ENCODE results near the gene IL10.

IL10 gene

DNA sequence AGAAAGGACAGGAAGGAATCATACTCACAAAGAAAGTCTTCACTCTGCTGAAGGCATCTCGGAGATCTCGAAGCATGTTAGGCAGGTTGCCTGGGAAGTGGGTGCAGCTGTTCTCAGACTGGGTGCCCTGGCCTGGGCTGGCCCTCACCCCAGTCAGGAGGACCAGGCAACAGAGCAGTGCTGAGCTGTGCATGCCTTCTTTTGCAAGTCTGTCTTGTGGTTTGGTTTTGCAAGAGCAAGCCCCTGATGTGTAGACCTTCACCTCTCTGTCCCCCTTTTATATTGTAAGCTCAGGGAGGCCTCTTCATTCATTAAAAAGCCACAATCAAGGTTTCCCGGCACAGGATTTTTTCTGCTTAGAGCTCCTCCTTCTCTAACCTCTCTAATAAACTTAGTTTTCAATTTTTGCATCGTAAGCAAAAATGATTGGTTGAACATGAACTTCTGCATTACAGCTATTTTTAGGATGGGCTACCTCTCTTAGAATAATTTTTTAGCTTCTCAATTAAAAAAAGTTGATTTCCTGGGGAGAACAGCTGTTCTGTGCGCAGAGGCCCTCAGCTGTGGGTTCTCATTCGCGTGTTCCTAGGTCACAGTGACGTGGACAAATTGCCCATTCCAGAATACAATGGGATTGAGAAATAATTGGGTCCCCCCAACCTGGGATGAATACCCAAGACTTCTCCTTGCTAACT lies at the start of gene IL10:
Gene IL10, minus strand, starts transcription at position 252 of the 695 bp plus-strand sequence. Its CDS starts 59 bp downstream, at position 193.
- no peak for DNase-seq

DNA sequence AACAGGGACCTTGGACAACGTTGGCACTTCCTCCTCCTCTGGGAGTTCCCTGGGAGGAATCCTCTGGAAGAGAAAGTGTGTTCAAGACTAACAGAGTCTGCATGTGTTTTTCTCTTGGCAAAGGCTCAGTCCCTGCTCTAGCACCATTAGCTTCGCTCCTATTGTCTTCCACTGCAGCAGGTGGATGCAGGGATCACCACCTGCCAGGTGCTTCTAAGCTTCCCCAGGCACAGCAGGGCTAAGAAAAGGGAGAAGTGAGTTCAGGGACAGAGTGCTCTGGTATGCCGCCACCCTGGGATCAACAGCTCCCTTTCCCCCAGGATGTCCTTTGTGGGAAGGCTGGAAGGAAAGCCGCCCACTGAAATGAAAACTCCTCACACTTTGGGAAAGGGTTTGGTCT lies 49.2 kb upstream of the IL10 start:
- DNase-seq, result no peak

DNA sequence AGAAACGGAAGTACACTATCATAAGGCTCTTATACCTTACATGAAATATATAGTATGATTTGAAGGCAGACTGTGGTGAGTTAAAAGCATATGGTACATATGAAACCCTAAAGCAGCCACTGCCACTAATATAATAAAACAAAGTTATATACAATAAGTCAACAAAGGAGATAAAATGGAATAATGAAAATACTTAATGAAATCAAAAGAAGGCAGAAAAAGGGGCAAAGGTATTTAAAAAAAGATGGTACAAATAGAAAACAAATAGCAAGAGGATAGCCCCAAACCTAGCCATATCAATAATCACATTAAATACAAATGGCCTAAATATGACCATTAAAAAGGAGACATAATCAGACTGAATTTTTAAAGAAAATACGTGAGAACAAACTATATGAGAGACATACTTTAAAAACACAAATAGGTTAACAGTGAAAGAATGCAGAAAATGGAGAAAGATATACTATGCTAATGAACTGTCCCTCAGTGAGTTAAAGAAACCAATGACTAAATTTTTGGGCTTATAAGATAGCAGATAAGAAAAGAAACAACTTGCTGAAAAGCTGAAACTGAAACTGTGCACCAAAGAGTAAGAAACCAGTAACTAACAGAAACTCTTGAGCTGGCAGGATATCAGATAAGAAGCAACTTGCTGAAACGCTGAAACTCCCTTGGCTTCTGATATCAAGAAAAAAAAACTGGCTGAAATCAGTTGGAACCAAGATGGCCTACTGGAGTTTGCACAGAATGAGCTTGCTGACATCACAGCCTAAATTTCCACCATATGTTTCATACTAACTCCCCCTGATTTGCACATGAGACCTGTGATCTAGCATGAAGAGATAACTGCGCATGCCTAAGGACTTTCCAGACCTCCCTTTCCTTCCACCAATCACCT lies 44.3 kb upstream of the IL10 start:
- DNase-seq, result peak; percentile 48

DNA sequence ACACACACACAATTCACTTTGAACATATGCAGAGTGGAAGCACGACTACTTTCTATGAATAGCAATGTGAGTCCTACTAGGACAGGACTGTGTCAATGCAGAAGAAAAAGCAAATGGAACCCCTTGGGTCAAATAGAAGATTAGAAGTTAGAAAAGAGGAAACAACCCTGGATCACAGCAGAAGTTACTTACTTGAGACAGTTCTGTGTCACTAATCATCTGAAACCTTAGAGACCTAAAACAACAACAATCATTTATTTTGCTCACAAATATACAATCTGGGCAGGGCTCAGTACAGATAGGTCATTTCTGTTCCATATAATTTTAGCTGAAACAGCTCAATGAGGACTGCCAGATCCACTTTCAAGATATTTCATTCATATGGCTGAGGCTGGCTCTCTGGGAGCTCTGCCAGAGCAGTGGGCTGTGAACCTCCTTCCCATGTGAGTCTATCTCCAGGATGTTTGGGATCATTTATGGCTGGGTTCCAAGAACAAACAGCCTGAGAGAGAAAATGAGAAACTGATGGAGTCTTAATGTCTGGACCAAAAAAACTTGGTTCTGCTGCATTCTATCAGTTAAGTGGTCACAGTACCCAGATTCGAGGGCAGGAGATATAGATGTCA lies 42.5 kb upstream of the IL10 start:
- DNase-seq, result no peak

DNA sequence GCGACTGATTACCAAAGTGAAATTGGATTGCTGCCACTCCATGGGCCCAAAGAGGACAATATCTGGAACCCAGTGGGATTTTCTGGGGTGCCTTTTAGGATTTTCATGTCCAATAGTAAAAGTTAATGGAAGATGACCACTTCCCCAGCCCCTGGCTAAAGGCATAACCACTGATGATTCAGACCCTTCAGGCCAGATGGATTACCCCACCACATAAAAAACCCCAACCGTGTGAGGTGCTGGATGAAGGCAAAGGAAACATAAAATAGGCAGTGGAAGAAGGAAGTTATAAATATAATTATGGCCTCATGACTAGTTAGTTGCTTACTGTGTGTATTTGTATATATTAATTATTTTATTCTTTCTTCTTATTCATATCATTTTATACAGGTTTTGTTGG lies 40.2 kb upstream of the IL10 start:
- DNase-seq, result no peak

DNA sequence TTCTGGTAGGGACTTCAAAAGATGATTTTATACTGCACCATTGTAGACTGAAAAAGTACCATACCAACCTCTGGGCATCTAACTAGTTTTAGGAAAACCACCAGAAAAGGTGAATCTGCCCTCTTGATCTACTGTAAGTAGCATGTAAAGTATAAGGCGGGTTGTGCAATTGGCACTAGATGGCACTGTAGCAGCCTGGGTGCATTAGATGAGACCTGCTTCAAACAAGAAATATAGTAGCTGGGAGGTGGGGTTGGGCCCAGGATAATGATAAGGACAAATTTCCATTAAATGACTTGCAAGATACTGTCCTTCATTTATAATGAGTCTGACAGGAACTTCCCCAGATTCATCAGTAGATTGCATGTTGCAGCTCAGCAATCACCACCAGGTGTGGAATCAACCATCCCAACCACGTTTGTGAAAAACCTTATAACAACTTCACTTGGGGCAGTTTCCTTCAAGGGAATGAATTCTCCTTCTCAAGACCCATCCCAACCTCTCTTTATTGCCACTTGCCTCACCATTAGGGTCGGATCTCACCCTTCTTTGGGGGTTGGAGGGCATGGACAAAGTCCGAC lies 37.3 kb upstream of the IL10 start:
- DNase-seq, result peak; percentile 45

DNA sequence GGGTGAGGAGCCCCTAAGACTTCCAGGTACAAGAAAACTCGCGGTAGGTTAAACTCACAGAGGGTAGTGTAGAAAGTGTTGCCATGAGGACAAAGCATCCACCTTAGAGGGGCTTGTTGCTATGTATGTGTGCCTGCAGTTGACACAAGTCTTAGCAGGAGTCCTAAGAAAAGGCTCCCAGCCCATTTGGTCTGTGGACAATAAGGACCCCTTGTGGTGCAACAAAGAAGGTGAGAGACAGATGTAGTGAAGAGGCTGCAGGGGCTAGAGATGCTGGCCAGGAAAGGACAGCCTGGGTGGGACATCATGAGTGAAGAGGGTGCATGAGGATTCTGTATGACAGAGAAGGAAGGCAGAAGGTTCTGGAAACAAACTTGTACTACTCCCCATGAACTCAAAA lies 36.3 kb upstream of the IL10 start:
- DNase-seq, result peak; percentile 37

DNA sequence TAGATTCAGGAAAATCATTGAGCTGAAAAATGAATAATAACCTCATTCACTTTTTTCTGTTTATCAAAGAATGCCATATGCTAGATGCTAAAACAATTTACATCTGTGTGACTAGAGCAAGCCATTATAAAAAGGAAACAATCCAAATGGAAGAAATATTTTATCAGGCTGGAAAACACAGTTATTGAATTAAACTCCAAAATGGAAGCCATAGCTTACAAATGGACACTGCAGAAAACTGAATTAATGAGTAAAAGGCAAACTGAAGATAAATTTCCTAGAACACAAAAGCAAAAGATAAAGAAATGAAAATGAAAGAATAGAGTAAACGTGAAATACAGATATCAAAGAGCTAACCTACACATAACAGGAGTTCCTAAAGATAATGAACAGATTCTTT lies 33.1 kb upstream of the IL10 start:
- DNase-seq, result no peak

DNA sequence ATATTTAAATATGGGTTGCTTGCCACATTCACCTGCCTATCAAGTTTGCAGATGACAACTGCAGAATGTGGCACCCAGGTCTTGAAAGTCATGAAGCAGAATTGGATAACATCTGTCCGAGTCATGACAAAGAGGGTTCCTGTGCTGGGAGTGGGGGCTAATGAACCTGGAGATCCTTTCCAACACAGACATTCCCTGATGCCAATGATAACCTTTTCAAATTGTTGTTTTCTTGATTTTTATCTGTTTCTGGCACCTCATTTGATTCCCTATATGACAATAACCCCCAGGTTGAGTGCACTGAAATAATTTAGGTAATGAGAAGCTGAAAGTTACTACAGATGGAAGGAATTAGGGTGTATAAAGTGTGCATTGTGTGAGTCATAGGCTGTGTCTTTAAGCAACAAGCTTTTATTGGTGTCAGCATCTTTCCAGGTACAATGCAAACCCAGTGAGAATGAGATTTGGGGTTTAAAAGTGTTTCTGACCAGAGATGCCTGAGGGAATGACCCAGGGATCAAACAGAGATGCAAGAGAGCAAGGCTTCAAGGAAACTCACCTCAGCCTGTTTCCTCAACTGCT lies 32.0 kb upstream of the IL10 start:
- no peak for DNase-seq

DNA sequence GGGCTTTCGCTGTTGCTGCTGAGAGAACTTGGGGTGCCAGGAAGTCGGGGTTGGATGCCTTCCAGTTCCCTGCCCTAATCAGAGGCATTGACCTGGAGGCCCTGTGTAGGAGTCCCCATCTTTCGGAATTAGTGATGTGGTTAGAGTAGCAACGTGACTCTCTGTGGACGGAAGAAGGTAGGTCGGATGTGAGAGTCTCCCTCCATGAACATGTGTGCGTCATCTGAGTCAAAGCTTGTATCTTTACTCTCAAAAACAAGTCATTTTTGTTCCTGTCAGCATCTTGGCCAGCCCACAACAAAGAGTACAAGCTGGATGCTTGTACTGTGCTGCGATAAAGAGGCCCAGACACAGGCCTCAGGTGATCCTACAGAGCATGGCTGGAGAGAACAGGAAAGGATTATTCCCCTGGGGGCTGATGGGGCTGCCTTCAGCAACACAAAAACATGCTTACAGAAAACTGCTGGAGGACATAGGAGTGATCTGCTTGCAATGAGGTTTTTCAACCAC lies 31.0 kb upstream of the IL10 start:
- DNase-seq, result peak; percentile 83

DNA sequence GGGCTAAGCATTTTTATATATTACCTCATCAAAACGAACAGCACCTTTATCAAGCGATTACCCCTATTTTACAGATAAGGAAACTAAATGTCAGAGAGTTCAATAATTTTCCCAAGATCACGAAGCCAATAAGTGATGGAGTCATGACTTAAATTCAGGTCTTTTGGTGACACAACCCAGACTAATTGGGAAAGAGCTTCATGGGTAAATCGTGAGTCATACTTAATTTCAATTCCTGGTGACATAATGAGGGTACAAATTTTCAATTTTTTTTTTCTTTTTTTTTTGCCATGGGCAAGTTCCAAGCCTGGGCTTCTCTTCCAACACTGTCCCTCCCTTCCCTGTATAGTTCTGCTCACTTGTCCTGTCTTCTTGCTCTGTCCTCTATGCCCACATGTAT lies 30.1 kb upstream of the IL10 start:
- no peak for DNase-seq

DNA sequence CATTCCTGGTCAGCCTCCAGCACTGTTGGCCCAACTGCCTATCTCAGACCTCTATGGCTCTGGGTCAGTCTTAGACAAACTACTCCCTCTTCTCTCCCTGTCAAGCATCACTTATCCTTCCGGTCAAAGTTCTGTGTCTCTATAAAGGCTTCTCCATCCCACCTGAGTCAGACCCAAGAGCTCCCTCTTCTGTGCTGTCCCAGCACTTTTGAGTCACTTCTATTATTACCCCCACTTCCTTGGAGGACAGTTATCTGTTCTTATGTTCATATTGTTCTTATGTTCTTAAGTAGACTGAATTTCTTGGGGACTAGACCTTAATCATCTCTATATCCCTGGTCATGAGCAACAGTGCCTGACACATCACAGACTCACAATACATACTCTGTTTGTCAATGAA lies 29.2 kb upstream of the IL10 start:
- no peak for DNase-seq

DNA sequence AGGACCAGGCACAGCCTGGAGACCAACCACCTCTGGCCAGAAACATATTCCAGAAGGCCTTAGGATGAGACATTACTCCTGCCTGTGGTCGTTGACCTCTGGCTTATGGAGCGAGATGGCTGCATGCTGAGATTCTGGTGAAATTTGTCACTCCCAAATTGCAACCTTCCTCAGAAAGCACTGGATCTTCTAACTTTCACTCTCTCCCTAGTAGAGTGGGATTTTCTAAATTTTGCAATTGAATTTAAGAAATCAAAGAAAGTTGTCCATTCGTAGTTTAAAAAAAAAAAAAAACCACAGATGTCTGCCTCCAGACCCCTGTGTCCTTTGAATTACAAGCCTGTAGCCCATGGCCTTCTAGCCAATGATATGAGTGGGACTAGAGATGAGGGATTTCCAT lies 28.6 kb upstream of the IL10 start:
- no peak for DNase-seq

DNA sequence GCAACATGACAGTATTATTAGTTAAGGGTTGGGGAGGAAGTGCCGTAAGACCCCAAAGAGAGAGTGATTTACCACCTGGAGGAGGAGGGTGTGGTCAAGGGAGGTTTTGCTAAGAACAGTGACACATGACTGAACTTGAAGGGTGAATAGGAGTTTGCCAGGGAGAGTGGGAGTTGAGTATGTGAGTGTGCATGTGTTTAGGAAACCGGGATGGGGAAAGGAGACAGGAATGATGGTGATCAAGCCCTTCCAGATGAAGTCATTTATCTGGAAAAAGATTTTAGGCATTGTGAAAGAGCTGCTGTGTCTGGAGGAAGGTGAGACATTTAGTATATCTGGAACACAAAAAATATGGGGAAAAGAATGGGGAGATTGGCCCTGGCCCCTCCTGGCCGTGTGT lies 28.1 kb upstream of the IL10 start:
- no peak for DNase-seq

DNA sequence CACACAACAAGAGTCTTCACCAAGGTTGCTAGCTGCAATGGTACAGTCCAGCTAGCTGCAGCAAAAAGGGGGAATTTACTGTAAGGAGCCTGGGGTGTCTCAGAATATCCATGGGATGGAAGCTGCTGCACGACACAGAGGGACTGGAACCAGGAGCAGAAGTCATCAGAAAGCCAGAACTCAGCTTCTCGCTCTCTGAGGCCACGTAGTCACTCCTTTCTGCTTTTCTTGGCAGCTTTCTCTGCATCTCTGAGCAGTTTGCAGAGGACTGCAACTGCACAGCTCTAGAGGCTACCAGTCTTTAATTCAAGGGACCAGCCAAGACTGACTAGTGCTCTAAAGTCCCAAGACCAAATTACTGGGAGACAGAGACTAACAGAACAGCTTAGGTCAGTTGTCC lies 27.0 kb upstream of the IL10 start:
- DNase-seq, result no peak

DNA sequence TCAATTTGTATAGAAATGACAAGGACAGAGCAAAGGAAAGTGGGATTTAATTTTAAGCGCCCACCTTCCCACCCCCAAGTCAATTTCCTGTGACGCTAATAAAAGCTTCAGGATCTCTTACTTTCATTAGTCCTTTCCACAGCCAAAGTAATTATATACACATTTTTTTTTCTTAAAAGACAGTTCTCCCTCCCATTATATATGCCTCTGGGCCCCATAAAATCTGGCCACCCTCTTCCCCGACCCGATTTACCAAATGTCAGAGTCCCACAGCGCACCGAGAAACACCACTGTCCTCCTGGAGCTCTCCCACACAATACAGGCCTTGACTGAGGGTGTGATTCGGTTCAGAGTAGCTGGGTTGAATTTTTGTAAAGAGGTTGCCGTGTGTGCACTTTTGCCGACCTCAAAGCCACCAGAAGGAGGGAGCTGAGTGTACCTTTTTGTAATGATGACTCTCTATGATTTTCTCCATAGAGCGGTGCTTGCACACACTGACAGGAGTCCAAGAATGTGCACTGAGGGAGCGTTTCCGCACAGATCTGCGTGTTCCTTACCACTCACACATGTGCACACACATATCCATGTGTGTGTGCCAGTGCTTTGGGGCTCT lies 26.2 kb upstream of the IL10 start:
- peak; percentile 40 for DNase-seq

DNA sequence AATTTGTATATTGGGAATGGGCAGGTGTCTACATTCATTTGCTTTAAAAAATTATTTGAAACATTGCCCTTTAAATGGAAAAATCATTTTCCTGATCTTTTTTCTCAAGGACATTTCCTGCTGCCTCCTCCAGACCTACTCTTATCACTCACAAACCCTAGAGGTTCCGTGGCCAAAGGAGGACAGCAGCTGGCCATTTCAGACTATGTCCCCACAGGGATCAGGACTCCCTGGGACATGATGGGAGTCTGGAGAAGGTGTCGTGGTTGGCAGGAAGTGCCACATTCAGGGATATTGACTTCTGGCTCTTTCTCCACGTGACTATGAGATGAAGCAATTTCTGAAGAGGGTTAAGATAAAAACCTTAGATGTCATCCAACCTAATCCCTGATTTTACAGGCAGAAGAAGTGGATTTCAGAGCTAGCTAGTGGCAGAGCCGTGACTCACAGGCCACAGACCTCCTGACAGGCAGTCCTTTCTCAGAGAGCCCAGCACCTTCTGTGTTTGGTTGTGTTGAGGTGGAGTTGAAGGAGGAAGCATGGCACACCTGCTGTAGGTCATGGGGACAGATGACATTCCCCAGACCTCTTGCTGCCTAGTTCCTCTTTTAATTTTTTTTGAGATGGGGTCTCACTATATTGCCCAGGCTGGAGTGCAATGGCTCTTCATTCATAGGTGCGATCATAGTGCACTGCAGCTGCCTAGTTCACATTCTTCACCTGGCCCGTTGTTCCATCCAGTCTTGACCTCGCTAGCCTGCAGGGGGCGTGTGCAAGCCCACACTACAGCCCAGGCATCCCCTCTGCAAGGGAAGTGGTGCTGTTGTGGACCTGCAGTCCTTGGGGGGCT lies 25.5 kb upstream of the IL10 start:
- DNase-seq, result peak; percentile 38

DNA sequence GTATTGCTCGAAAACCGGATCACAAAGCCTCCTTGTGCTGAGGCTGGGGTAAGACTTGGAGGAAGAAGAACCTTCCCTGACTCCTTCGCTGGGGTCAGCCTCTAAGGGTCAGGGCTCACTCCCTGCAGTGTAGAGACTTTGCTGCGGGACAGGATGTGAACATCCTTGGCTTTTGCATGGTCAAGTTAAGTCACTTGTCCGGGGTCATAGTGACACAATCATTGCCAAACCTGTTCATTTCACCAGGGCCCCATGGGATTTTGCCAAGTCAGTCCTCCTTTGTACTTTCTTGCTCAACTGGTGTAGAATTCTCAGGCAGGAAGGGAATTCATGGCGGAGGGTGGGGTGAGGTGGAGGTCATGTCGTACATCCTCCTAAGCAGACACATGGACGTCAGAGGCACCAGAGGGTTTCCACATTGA lies 24.7 kb upstream of the IL10 start:
- no peak for DNase-seq

DNA sequence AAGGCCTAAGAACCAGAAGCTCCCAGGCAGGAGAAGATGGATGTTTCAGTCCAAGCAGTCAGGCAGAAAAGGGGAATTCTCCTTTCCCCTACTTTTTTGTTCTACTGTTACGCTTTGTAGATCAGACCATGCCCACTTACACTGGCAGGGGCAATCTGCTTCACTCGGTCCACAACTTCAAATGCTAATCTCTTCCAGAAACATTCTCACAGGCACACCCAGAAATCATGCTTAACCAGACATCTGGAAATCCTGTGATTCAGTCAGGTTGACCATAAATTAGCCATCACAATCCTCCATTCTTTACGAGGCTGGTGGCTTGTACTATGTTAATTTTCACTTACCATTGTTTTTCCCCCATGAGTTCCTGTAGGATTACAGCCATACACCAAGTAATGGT lies 23.8 kb upstream of the IL10 start:
- DNase-seq, result no peak

DNA sequence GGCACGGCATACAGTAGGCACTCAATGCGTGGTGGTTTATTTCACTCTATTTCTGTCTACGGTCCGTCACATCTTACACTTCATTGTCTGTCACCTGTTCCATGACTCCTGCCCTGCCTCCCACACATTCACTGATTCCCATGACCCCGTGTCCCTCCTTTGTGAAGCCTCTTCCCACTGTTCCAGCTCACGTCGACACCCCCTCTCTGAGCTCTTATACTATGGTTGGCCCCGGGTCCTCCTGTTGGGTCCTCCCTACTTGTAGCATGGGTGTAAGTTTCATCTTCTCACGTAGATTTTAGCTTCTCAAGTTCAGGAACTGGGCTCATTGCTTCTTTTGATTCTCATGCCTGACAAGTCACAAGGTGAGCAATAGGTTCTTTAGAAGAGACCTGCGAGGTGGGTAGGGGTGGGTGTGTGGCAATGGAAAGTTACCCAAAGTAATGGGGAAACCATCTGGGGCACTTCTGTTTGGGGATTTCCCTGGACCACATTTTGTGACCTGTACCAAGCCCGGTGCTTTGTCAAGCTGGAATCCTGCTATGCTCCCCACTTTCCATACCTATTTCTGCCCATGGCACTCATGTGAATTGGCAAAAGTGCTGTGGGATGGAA lies 22.1 kb upstream of the IL10 start:
- DNase-seq, result peak; percentile 76

DNA sequence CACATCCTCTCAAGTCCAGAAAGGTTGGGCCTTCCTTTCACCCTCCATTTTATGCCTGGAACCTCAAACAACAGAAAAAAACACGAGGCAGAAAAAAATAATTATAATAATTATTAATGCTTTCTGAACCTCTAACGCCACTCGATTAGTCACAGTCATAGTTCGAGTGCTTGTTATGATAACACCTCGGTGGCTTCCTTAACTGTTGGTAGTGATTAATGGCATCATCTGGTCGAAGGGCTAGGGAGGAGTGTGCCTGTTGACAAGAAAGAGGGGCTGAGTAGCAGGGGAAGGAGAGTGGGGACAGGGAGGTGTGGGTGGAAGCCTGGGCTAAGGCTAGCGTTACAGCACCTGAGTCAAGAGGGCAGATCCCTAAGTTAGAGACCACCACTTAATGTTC lies 21.3 kb upstream of the IL10 start:
- no peak for DNase-seq

Measured in stimulated activated CD4-positive, alpha-beta T cell treated with anti-CD3 and anti-CD28 coated beads, Interleukin-15, amount 100 ng/mL, for 24 hours (primary cell).